ENCODE measurements around the gene IL9R.
"Not testable (repeated sequence)": the region's sequence is repeated elsewhere in the genome, so short reads cannot be mapped to it uniquely, and the experiment has no call there.

The IL9R gene

DNA sequence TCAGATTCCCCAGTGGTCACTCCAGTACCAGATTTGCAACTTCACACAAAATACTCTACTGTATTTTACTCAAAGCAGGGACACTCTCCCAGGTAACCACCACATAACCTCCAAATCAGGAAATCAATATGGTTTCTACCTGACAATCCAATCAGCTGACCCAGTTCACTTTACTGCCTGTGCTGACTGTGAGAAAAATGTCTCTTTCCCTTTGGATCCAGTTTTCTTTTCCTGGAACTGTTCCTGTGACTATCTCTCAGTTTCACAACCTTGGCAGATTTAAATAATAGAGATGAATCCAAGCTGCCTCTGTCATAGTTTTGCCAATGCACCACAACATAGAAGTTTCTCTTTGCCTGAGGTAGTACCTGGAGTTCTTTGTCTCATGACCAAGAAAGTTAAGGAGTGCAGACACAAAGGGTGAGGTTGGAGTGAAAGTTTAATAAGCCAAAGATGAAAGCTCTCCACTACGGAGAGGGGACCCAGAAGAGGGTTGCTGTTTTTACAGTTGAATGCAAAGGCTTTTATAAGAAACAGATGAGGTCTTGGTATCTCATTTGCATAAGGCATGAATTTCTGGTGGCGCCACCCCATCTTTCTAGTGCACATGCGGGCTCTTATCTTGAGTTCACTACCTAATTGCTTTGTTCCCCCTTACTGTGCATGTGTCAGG lies 29.7 kb upstream of the IL9R start:
- H3K4me3 ChIP-seq (ENCODE audit: low read length in 2 of 2): no peak overlapping the region
- H3K27me3 ChIP-seq (ENCODE audit: control insufficient read depth in 1 of 2, insufficient read depth in 2 of 2, low read length in 2 of 2): peaks cover 2 to 4% of the 10 kb centered on the region in 2 donors
- H3K9ac ChIP-seq (ENCODE audit: low read length in 2 of 2): no peak overlapping the region
- no peak overlapping the region for H3K27ac ChIP-seq (ENCODE audit: low read length)
- peaks cover 3 to 8% of the 10 kb centered on the region in 2 donors for H3K9me3 ChIP-seq (ENCODE audit: control insufficient read depth in 2 of 2, low read length in 2 of 2)
- H3K4me1 ChIP-seq (ENCODE audit: control insufficient read depth, insufficient read depth, low read length): no peaks in the 10 kb centered on the region
- H3K36me3 ChIP-seq (ENCODE audit: control insufficient read depth in 2 of 2, insufficient read depth in 2 of 2, low read length in 2 of 2): no peaks in the 10 kb centered on the region

GRCh38 chrX:155968326-155968661 lies 29.2 kb upstream of the IL9R start:
- H3K9me3 ChIP-seq (ENCODE audit: control insufficient read depth in 2 of 2, low read length in 2 of 2): peaks cover 3 to 8% of the 10 kb centered on the region in 2 donors
- no peak overlapping the region for H3K9ac ChIP-seq (ENCODE audit: low read length in 2 of 2)
- H3K27ac ChIP-seq (ENCODE audit: low read length): no peak overlapping the region
- peaks cover 0 to 4% of the 10 kb centered on the region in 2 donors for H3K27me3 ChIP-seq (ENCODE audit: control insufficient read depth in 1 of 2, insufficient read depth in 2 of 2, low read length in 2 of 2)
- no peaks in the 10 kb centered on the region for H3K36me3 ChIP-seq (ENCODE audit: control insufficient read depth in 2 of 2, insufficient read depth in 2 of 2, low read length in 2 of 2)
- H3K4me3 ChIP-seq (ENCODE audit: low read length in 2 of 2): no peak overlapping the region
- H3K4me1 ChIP-seq (ENCODE audit: control insufficient read depth, insufficient read depth, low read length): no peaks in the 10 kb centered on the region

DNA sequence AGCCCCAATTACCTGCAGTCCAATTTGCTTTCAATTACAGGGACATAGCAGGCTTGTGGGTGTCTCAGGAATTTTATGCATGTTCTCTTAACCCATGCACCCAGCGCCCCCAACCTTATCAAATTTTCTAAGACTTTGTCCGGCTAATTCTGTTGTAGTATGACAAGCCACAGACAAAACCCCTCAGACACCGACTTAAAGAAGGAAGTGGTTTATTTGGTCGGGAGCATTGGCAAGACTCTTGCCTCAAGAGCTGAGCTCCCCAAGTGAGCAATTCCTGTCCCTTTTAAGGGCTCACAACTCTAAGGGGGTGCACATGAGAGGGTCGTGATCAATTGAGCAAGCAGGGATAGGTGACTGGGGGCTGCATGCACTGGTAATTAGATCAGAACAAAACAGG lies 28.7 kb upstream of the IL9R start:
- no peak overlapping the region for H3K9ac ChIP-seq (ENCODE audit: low read length in 2 of 2)
- H3K9me3 ChIP-seq (ENCODE audit: control insufficient read depth in 2 of 2, low read length in 2 of 2): peaks cover 3 to 8% of the 10 kb centered on the region in 2 donors
- H3K4me1 ChIP-seq (ENCODE audit: control insufficient read depth, insufficient read depth, low read length): no peaks in the 10 kb centered on the region
- peaks cover 0 to 4% of the 10 kb centered on the region in 2 donors for H3K27me3 ChIP-seq (ENCODE audit: control insufficient read depth in 1 of 2, insufficient read depth in 2 of 2, low read length in 2 of 2)
- H3K4me3 ChIP-seq (ENCODE audit: low read length in 2 of 2): no peak overlapping the region
- no peak overlapping the region for H3K27ac ChIP-seq (ENCODE audit: low read length)
- H3K36me3 ChIP-seq (ENCODE audit: control insufficient read depth in 2 of 2, insufficient read depth in 2 of 2, low read length in 2 of 2): no peaks in the 10 kb centered on the region

GRCh38 chrX:155971658-155972057 lies 25.8 kb upstream of the IL9R start:
- H3K27ac ChIP-seq (ENCODE audit: low read length); H3K36me3 ChIP-seq (ENCODE audit: control insufficient read depth in 2 of 2, insufficient read depth in 2 of 2, low read length in 2 of 2); H3K27me3 ChIP-seq (ENCODE audit: control insufficient read depth in 1 of 2, insufficient read depth in 2 of 2, low read length in 2 of 2); H3K4me1 ChIP-seq (ENCODE audit: control insufficient read depth, insufficient read depth, low read length); H3K4me3 ChIP-seq (ENCODE audit: low read length in 2 of 2); H3K9me3 ChIP-seq (ENCODE audit: control insufficient read depth in 2 of 2, low read length in 2 of 2); H3K9ac ChIP-seq (ENCODE audit: low read length in 2 of 2): not testable (repeated sequence)

GRCh38 chrX:155972241-155972640 lies 25.3 kb upstream of the IL9R start:
- not testable (repeated sequence) for H3K4me1 ChIP-seq (ENCODE audit: control insufficient read depth, insufficient read depth, low read length); H3K4me3 ChIP-seq (ENCODE audit: low read length in 2 of 2); H3K27me3 ChIP-seq (ENCODE audit: control insufficient read depth in 1 of 2, insufficient read depth in 2 of 2, low read length in 2 of 2); H3K27ac ChIP-seq (ENCODE audit: low read length); H3K9ac ChIP-seq (ENCODE audit: low read length in 2 of 2); H3K36me3 ChIP-seq (ENCODE audit: control insufficient read depth in 2 of 2, insufficient read depth in 2 of 2, low read length in 2 of 2); H3K9me3 ChIP-seq (ENCODE audit: control insufficient read depth in 2 of 2, low read length in 2 of 2)

GRCh38 chrX:155983326-155983725 lies 14.2 kb upstream of the IL9R start:
- Histone ChIP-seq H3K36me3 (ENCODE audit: control insufficient read depth in 2 of 2, insufficient read depth in 2 of 2, low read length in 2 of 2) (no peaks in the 10 kb centered on the region), H3K4me3 (ENCODE audit: low read length in 2 of 2) (no peak overlapping the region)

GRCh38 chrX:155985208-155985607 lies 12.3 kb upstream of the IL9R start:
- H3K27me3 ChIP-seq (ENCODE audit: control insufficient read depth in 1 of 2, insufficient read depth in 2 of 2, low read length in 2 of 2): peaks cover 2 to 4% of the 10 kb centered on the region in 2 donors
- H3K9ac ChIP-seq (ENCODE audit: low read length in 2 of 2): no peak overlapping the region
- peaks cover 4% of the 10 kb centered on the region in 2 donors for H3K9me3 ChIP-seq (ENCODE audit: control insufficient read depth in 2 of 2, low read length in 2 of 2)
- no peak overlapping the region for H3K27ac ChIP-seq (ENCODE audit: low read length)
- no peaks in the 10 kb centered on the region for H3K36me3 ChIP-seq (ENCODE audit: control insufficient read depth in 2 of 2, insufficient read depth in 2 of 2, low read length in 2 of 2)
- H3K4me3 ChIP-seq (ENCODE audit: low read length in 2 of 2): no peak overlapping the region
- H3K4me1 ChIP-seq (ENCODE audit: control insufficient read depth, insufficient read depth, low read length): no peaks in the 10 kb centered on the region

More at GRCh38 chrX:155983326-155983725, 14.2 kb upstream of the IL9R start:
- peaks cover 2 to 4% of the 10 kb centered on the region in 2 donors for H3K27me3 ChIP-seq (ENCODE audit: control insufficient read depth in 1 of 2, insufficient read depth in 2 of 2, low read length in 2 of 2)
- no peaks in the 10 kb centered on the region for H3K4me1 ChIP-seq (ENCODE audit: control insufficient read depth, insufficient read depth, low read length)
- H3K9me3 ChIP-seq (ENCODE audit: control insufficient read depth in 2 of 2, low read length in 2 of 2): peaks cover 4% of the 10 kb centered on the region in 2 donors
- no peak overlapping the region for H3K9ac ChIP-seq (ENCODE audit: low read length in 2 of 2)
- H3K27ac ChIP-seq (ENCODE audit: low read length): no peak overlapping the region

DNA sequence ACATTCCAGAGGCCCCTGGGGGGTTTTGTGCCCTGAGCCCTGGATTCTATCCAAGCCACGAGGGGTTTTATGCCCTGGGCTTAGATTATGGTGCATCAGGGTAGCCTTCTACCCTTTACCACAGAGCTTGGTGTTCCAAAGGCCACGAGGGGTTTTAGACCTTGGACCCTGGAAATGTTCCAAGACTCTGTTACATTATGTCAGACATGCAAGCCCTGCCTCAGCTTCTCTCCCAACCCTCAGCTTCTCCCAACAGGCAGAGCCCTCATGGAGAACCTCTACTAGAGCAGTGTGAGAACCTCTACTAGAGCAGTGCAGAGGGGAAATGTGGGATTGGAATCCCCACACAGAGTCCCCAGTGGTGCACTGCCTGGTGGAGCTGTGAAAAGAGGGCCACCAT lies 10.5 kb upstream of the IL9R start:
- not testable (repeated sequence) for H3K4me1 ChIP-seq (ENCODE audit: control insufficient read depth, insufficient read depth, low read length); H3K9me3 ChIP-seq (ENCODE audit: control insufficient read depth in 2 of 2, low read length in 2 of 2); H3K27me3 ChIP-seq (ENCODE audit: control insufficient read depth in 1 of 2, insufficient read depth in 2 of 2, low read length in 2 of 2); H3K9ac ChIP-seq (ENCODE audit: low read length in 2 of 2); H3K4me3 ChIP-seq (ENCODE audit: low read length in 2 of 2); H3K36me3 ChIP-seq (ENCODE audit: control insufficient read depth in 2 of 2, insufficient read depth in 2 of 2, low read length in 2 of 2); H3K27ac ChIP-seq (ENCODE audit: low read length)

DNA sequence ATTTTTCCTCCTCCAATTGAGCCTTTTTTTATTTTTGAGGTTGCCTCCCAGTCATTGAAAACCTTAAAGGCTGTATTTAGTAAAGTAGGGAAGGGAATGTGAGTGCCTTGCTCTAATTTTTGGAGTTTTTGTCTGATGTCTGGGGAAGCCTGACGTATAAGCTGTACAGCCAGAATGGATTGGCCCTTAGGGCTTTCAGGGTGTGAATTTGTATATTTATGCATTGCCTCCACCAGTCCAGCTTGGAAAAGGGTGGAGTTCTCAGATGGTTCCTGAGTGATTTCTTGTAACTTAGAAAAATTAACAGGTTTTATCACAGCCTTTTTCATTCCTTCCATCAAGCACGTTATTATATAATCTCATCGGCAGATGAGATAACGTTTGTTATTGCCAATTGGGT lies 8.6 kb upstream of the IL9R start:
- H3K4me3 ChIP-seq (ENCODE audit: low read length in 2 of 2): no peak overlapping the region
- H3K27me3 ChIP-seq (ENCODE audit: control insufficient read depth in 1 of 2, insufficient read depth in 2 of 2, low read length in 2 of 2): peaks cover 0 to 2% of the 10 kb centered on the region in 2 donors
- no peak overlapping the region for H3K27ac ChIP-seq (ENCODE audit: low read length)
- H3K9me3 ChIP-seq (ENCODE audit: control insufficient read depth in 2 of 2, low read length in 2 of 2): peaks cover 0 to 4% of the 10 kb centered on the region in 2 donors
- no peaks in the 10 kb centered on the region for H3K4me1 ChIP-seq (ENCODE audit: control insufficient read depth, insufficient read depth, low read length)
- H3K36me3 ChIP-seq (ENCODE audit: control insufficient read depth in 2 of 2, insufficient read depth in 2 of 2, low read length in 2 of 2): no peaks in the 10 kb centered on the region
- H3K9ac ChIP-seq (ENCODE audit: low read length in 2 of 2): no peak overlapping the region

- Histone ChIP-seq H3K4me3 (ENCODE audit: low read length in 2 of 2) (no peak overlapping the region), H3K9ac (ENCODE audit: low read length in 2 of 2) (no peak overlapping the region), H3K9me3 (ENCODE audit: control insufficient read depth in 2 of 2, low read length in 2 of 2) (no peaks in the 10 kb centered on the region), H3K27ac (ENCODE audit: low read length) (no peak overlapping the region), H3K27me3 (ENCODE audit: control insufficient read depth in 1 of 2, insufficient read depth in 2 of 2, low read length in 2 of 2) (no peaks in the 10 kb centered on the region), H3K4me1 (ENCODE audit: control insufficient read depth, insufficient read depth, low read length) (no peaks in the 10 kb centered on the region), H3K36me3 (ENCODE audit: control insufficient read depth in 2 of 2, insufficient read depth in 2 of 2, low read length in 2 of 2) (no peaks in the 10 kb centered on the region)
Measured at GRCh38 chrX:155993421-155993820, 4.1 kb upstream of the IL9R start.

DNA sequence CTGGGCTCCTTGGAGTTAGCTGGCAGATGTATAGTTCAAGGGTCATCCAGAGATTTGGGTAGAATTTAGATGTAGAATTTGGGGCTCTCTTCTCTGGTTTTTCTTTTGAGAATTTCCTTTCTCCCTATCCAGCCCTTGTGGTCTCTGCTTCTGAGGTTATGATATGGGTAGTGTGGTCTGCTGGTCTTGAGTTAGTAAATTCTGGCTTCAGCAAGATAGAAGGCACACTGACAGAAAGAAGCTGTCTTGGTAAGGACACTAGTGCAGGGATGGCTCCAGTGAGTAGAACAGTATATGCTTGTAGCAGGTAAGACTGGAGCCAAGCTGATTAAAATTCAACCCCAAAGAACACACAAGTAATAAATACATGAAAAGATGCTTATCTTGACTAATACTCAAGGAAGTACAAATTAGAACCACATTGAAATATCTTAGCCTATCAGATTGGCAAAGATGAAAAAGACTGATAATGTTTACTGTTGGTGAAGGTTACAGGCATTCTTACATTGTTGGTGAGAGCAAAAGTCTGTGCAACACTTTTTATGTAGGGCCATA lies 2.1 kb upstream of the IL9R start:
- no peaks in the 10 kb centered on the region for H3K4me1 ChIP-seq (ENCODE audit: control insufficient read depth, insufficient read depth, low read length)
- peaks cover 0 to 2% of the 10 kb centered on the region in 2 donors for H3K27me3 ChIP-seq (ENCODE audit: control insufficient read depth in 1 of 2, insufficient read depth in 2 of 2, low read length in 2 of 2)
- H3K4me3 ChIP-seq (ENCODE audit: low read length in 2 of 2): no peak overlapping the region
- H3K27ac ChIP-seq (ENCODE audit: low read length): no peak overlapping the region
- H3K9ac ChIP-seq (ENCODE audit: low read length in 2 of 2): no peak overlapping the region
- no peaks in the 10 kb centered on the region for H3K9me3 ChIP-seq (ENCODE audit: control insufficient read depth in 2 of 2, low read length in 2 of 2)
- no peaks in the 10 kb centered on the region for H3K36me3 ChIP-seq (ENCODE audit: control insufficient read depth in 2 of 2, insufficient read depth in 2 of 2, low read length in 2 of 2)

Measured in stomach smooth muscle (tissue), 2 donors.